NCI-H774 (cell line): ENCODE measurements around the gene BAHCC1.
A peak's percentile ranks its signal among the peaks of the same experiment; 100 is the strongest.

Source experiments
- DNase-seq: peaks from one replicate; lab custom pipeline; 2025; lab: John Stamatoyannopoulos, UW

Gene BAHCC1

GRCh38 chr17:81514739-81515529 lies 119.7 kb downstream of the BAHCC1 start:
- DNase-seq, result peak; percentile 88

GRCh38 chr17:81515530-81516041 lies 120.3 kb downstream of the BAHCC1 start:
- no peak for DNase-seq
